Trophoblast cell (in vitro differentiated cells and primary cell): ENCODE data around the gene JAKMIP1.

ENCODE experiments used
- DNase-seq, 2 donors: peaks; one replicate each; pipeline ENCODE4 v3.0.0-alpha.2; 2016
- H2AFZ ChIP-seq: 2 replicates; pipeline ENCODE4 v1.6.1; 2013; ENCODE audit warnings: low read length, moderate library complexity, mild to moderate bottlenecking; ENCODE audit not compliant: insufficient read depth, poor library complexity
- H2AK5ac ChIP-seq: 2 replicates; pipeline ENCODE4 v1.6.1; 2013; ENCODE audit warnings: mild to moderate bottlenecking, low read length
- H2BK120ac ChIP-seq: 2 replicates; pipeline ENCODE4 v1.6.1; 2013; ENCODE audit warnings: low read length, mild to moderate bottlenecking, moderate library complexity; ENCODE audit not compliant: insufficient read depth, poor library complexity
- H2BK12ac ChIP-seq: 2 replicates; pipeline ENCODE4 v1.6.1; 2013; ENCODE audit warnings: mild to moderate bottlenecking, low read length, moderate library complexity
- H2BK5ac ChIP-seq: 2 replicates; pipeline ENCODE4 v1.6.1; 2013; ENCODE audit warnings: low read length, low read depth, moderate library complexity, mild to moderate bottlenecking; ENCODE audit not compliant: poor library complexity
- H3K14ac ChIP-seq: 2 replicates; pipeline ENCODE4 v1.6.1; 2013; ENCODE audit warnings: mild to moderate bottlenecking, low read length
- H3K18ac ChIP-seq: 2 replicates; pipeline ENCODE4 v1.6.1; 2013; ENCODE audit warnings: mild to moderate bottlenecking, low read length
- H3K23ac ChIP-seq: 2 replicates; pipeline ENCODE4 v1.6.1; 2013; ENCODE audit warnings: low read length
- H3K27ac ChIP-seq: 2 replicates; pipeline ENCODE4 v1.5.1; 2013; ENCODE audit warnings: low read depth, mild to moderate bottlenecking, inconsistent platforms, low read length, moderate library complexity
- H3K27me3 ChIP-seq: 2 replicates; pipeline ENCODE4 v1.6.1; 2013; ENCODE audit warnings: inconsistent platforms, mild to moderate bottlenecking, low read length, moderate library complexity; ENCODE audit not compliant: insufficient read depth
- H3K36me3 ChIP-seq, 2 experiments: 1 replicate in 1 of 2; 2 replicates in 1 of 2; pipeline ENCODE4 v1.6.1; 2013; ENCODE audit warnings: low read length in 2 of 2, mild to moderate bottlenecking in 2 of 2, moderate library complexity in 1 of 2; ENCODE audit not compliant: insufficient read depth in 2 of 2, control insufficient read depth in 1 of 2
- H3K4ac ChIP-seq: 2 replicates; pipeline ENCODE4 v1.6.1; 2013; ENCODE audit warnings: low read depth, mild to moderate bottlenecking, low read length, moderate library complexity
- H3K4me1 ChIP-seq, 2 experiments: 1 replicate in 1 of 2; 2 replicates in 1 of 2; pipeline ENCODE4 v1.6.1; 2013; ENCODE audit warnings: low read length in 2 of 2, mild to moderate bottlenecking in 2 of 2, moderate library complexity in 1 of 2; ENCODE audit not compliant: insufficient read depth in 2 of 2, control insufficient read depth in 1 of 2
- H3K4me2 ChIP-seq: 2 replicates; pipeline ENCODE4 v1.6.1; 2013; ENCODE audit warnings: inconsistent platforms, mild to moderate bottlenecking, low read length, moderate library complexity
- H3K4me3 ChIP-seq: 2 replicates; pipeline ENCODE4 v1.5.1; 2013; ENCODE audit warnings: mild to moderate bottlenecking, low read depth, low read length, inconsistent platforms
- H3K79me1 ChIP-seq: one replicate; pipeline ENCODE4 v1.6.1; 2013; ENCODE audit warnings: low read length
- H3K79me2 ChIP-seq: 2 replicates; pipeline ENCODE4 v1.6.1; 2013; ENCODE audit warnings: low read length, mild to moderate bottlenecking; ENCODE audit not compliant: control insufficient read depth, insufficient read depth, poor library complexity
- H3K9ac ChIP-seq: 2 replicates; pipeline ENCODE4 v1.6.1; 2013; ENCODE audit warnings: mild to moderate bottlenecking, low read length
- H3K9me3 ChIP-seq: 2 replicates; pipeline ENCODE4 v1.6.1; 2013; ENCODE audit warnings: low read depth, mild to moderate bottlenecking, control low read depth, inconsistent platforms, low read length; ENCODE audit not compliant: insufficient read depth
- H4K12ac ChIP-seq: 2 replicates; pipeline ENCODE4 v1.6.1; 2013; ENCODE audit warnings: low read depth, mild to moderate bottlenecking, low read length, moderate library complexity
- H4K8ac ChIP-seq: 2 replicates; pipeline ENCODE4 v1.6.1; 2013; ENCODE audit warnings: low read depth, mild to moderate bottlenecking, low read length, moderate library complexity
- H4K91ac ChIP-seq: one replicate; pipeline ENCODE4 v1.6.1; 2013; ENCODE audit warnings: low read depth, mild to moderate bottlenecking, low read length, moderate library complexity
- WGBS: extraction: QIAGEN DNeasy Blood & Tissue Kit; methylation state at CpG from one replicate; pipeline ENCODE4 v1.1.7; 2013; ENCODE audit warnings: missing lambda C conversion rate; ENCODE audit not compliant: insufficient read length, insufficient coverage; ENCODE audit errors: extremely low coverage; 5-methylcytosine and 5-hydroxymethylcytosine counted together

JAKMIP1 gene

GRCh38 chr4:6107886-6108285 is 92.5 kb downstream of the JAKMIP1 start:
- H3K9ac ChIP-seq = no peak overlapping the region
- H3K27me3 ChIP-seq = no peaks in the 10 kb centered on the region
- H3K18ac ChIP-seq = no peak overlapping the region
- no peaks in the 10 kb centered on the region for H3K36me3 ChIP-seq
- H3K79me1 ChIP-seq = no peaks in the 10 kb centered on the region
- H2AFZ ChIP-seq = no peak overlapping the region
- no peak overlapping the region for H2BK5ac ChIP-seq
- H3K9me3 ChIP-seq = peaks cover 8% of the 10 kb centered on the region
- no peak overlapping the region for H3K4ac ChIP-seq
- H2BK12ac ChIP-seq = no peak overlapping the region
- H3K27ac ChIP-seq = no peak overlapping the region
- no peak overlapping the region for H3K4me2 ChIP-seq
- DNase-seq = no peak
- no peak overlapping the region for H3K4me3 ChIP-seq
- WGBS = no CpG with 5 or more reads among the region's 4 CpGs
- H4K8ac ChIP-seq = no peak overlapping the region
- no peak overlapping the region for H2BK120ac ChIP-seq
- H4K91ac ChIP-seq = no peak overlapping the region
- H3K79me2 ChIP-seq = no peaks in the 10 kb centered on the region
- no peak overlapping the region for H3K14ac ChIP-seq
- no peak overlapping the region for H3K23ac ChIP-seq
- no peak overlapping the region for H2AK5ac ChIP-seq
- H3K4me1 ChIP-seq = peaks cover 0 to 4% of the 10 kb centered on the region in 2 experiments
- H4K12ac ChIP-seq = no peak overlapping the region

DNA sequence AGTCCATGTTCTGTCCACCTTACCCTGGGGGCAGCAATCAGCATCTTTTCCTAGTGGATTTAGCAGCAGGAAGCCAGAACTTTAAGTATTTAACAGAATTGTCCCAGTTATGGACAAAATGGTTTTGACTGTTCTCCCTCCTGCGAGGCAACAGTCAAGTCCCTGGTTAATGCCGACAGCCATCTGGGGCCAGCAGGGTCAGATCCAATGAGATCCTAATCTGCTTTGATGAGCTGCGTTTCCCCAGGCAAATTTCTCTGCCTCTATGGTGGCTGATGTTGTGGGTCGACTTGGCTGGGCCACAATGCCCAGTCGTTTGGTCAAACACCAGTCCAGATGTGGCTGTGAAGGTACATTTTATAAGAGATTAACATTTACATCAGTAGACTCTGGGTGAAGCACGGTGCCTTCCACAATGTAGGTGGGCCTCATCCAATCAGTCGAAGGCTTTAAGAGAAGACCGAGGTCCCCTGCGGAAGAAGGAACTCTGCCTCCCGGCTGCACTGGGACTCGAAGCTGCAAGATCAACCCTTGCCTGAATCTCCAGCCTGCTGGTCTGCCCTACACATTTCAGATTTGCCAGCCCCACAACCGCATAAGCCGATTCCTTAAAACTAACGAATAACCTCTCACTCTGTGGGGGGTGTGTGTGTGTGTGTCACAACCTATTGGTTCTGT is 93.1 kb downstream of the JAKMIP1 start:
- H3K4me2 ChIP-seq = no peak overlapping the region
- H4K12ac ChIP-seq = no peak overlapping the region
- H3K79me2 ChIP-seq = no peaks in the 10 kb centered on the region
- H3K36me3 ChIP-seq = no peaks in the 10 kb centered on the region
- H3K9ac ChIP-seq = no peak overlapping the region
- peaks cover 0 to 4% of the 10 kb centered on the region in 2 experiments for H3K4me1 ChIP-seq
- no peak overlapping the region for H3K23ac ChIP-seq
- no peak for DNase-seq
- no peak overlapping the region for H3K4me3 ChIP-seq
- no peaks in the 10 kb centered on the region for H3K27me3 ChIP-seq
- no peak overlapping the region for H2AK5ac ChIP-seq
- no peak overlapping the region for H3K18ac ChIP-seq
- H4K91ac ChIP-seq = no peak overlapping the region
- H3K14ac ChIP-seq = no peak overlapping the region
- no peak overlapping the region for H3K4ac ChIP-seq
- H4K8ac ChIP-seq = no peak overlapping the region
- H3K79me1 ChIP-seq = no peaks in the 10 kb centered on the region
- peaks cover 8% of the 10 kb centered on the region for H3K9me3 ChIP-seq
- H2BK5ac ChIP-seq = no peak overlapping the region
- no peak overlapping the region for H2BK120ac ChIP-seq
- H2BK12ac ChIP-seq = no peak overlapping the region
- no peak overlapping the region for H3K27ac ChIP-seq
- WGBS = no CpG with 5 or more reads among the region's 14 CpGs
- no peak overlapping the region for H2AFZ ChIP-seq

DNA sequence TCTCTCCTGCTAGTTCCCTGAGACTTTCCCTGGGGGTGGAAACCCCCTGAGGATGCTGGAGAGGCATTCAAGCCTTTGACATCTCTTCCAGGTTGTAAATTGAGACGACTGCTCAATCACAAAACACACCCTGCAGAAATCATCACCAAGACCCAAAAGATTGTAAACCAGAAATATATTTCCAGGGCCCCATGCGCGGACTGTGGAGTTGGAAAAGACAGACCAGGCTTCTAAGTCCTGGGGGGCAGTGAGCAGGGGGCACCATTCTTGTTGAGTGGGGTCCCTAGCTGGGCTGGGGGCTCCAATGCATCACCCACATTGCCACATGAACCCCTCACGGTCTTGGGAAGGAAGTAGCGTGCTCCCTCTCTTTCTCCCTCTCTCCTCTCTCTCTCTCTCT is 94.2 kb downstream of the JAKMIP1 start:
- Histone ChIP-seq H3K4ac (no peak overlapping the region), H3K9ac (no peak overlapping the region), H3K27ac (no peak overlapping the region), H2BK5ac (no peak overlapping the region), H4K8ac (no peak overlapping the region), H2BK12ac (no peak overlapping the region), H4K91ac (no peak overlapping the region), H3K14ac (no peak overlapping the region), H3K27me3 (no peaks in the 10 kb centered on the region), H2BK120ac (no peak overlapping the region), H3K9me3 (peaks cover 8% of the 10 kb centered on the region), H4K12ac (no peak overlapping the region), H3K18ac (no peak overlapping the region), H3K4me1 (peaks cover 0 to 4% of the 10 kb centered on the region in 2 experiments), H3K79me2 (no peaks in the 10 kb centered on the region), H3K36me3 (no peaks in the 10 kb centered on the region), H2AK5ac (no peak overlapping the region), H3K4me3 (no peak overlapping the region), H2AFZ (no peak overlapping the region), H3K79me1 (no peaks in the 10 kb centered on the region), H3K4me2 (no peak overlapping the region), H3K23ac (no peak overlapping the region)
- DNase-seq = no peak
- no CpG with 5 or more reads among the region's 5 CpGs for WGBS

- Histone ChIP-seq H3K14ac (no peak overlapping the region), H3K23ac (no peak overlapping the region), H2BK12ac (no peak overlapping the region), H3K9ac (no peak overlapping the region), H2AK5ac (no peak overlapping the region), H3K4ac (no peak overlapping the region), H2BK5ac (no peak overlapping the region), H3K79me2 (no peaks in the 10 kb centered on the region), H3K18ac (no peak overlapping the region), H3K4me3 (no peak overlapping the region), H3K36me3 (no peaks in the 10 kb centered on the region), H3K9me3 (peaks cover 8% of the 10 kb centered on the region), H3K27ac (no peak overlapping the region), H3K4me2 (no peak overlapping the region), H4K8ac (no peak overlapping the region), H3K79me1 (no peaks in the 10 kb centered on the region), H2AFZ (no peak overlapping the region), H4K12ac (no peak overlapping the region), H3K4me1 (peaks cover 0 to 4% of the 10 kb centered on the region in 2 experiments), H3K27me3 (no peaks in the 10 kb centered on the region), H2BK120ac (no peak overlapping the region), H4K91ac (no peak overlapping the region)
- WGBS = no CpG with 5 or more reads among the region's 60 CpGs
- no peak for DNase-seq
Measured at GRCh38 chr4:6105311-6105911, 94.9 kb downstream of the JAKMIP1 start.
